ENCODE results near the gene NR6A1.

The NR6A1 gene

GRCh38 chr9:124537926-124538325 is 233.2 kb downstream of the NR6A1 start:
- DNase-seq (ENCODE audit: low read depth in 1 of 2, low spot score in 1 of 2): no peak

DNA sequence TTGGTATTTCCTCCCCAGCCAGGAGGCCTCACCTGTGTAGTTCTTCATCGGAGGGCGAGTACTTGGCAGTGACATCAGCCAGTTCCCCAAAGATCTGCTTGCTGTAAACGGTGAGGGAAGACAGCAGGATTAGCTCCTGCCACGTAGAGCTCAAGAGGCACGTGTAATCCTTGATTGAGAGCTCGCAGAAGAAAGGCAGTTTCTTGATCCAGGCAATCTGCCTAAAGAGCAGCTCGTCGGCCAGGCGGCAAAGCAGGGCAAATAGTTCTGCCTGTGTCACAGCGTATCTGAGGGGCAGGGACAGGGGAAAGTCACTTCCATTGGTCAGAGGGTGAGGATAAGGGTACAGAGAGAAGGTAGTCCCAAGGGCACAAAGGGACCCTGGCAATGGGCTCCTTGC is 235.3 kb downstream of the NR6A1 start:
- no peak for DNase-seq (ENCODE audit: low read depth in 1 of 2, low spot score in 1 of 2)

GRCh38 chr9:124532897-124533296 is 238.2 kb downstream of the NR6A1 start:
- DNase-seq (ENCODE audit: low read depth in 1 of 2, low spot score in 1 of 2): no peak

DNA sequence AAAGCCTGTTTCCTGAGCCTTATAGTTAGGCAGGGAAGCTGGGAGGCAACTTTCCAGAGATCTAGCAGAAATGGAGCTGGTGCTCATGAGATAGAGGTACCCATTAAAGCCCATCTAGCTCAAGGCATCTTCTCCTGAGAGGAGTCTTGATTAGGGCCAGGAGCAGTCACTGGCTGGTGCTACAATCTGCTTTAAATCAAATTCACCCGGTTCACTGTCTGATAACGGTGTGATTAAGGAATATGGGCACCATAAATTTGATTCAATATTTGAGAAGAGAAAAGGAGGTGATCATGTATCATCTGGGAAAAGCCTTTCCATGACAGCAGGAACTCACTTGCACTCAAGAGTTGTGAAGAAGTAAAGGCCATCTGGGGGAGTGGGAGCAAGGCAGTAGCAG is 240.0 kb downstream of the NR6A1 start:
- DNase-seq (ENCODE audit: low read depth in 1 of 2, low spot score in 1 of 2): no peak

DNA sequence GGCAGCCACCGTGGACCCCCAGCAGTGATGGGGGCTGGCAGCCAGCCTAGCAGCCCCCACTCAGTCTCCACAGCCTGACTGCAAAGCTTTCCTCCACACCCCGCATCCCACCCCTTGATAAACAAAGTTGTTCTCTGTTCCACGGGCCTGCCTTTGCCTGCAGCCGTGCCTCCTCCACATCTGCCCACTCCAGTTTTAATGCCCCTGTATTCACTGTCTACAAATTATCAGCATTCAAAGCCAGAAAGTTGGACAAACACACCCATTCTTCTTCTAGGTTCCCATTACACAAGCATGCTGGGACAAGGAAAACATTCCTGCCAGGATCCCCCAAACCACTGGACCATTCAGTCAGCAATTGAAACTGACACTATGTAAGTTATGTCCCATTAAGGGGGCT is 240.9 kb downstream of the NR6A1 start:
- no peak for DNase-seq (ENCODE audit: low read depth in 1 of 2, low spot score in 1 of 2)

- DNase-seq (ENCODE audit: low read depth in 1 of 2, low spot score in 1 of 2): no peak
Measured at GRCh38 chr9:124527781-124528180, 243.3 kb downstream of the NR6A1 start.

DNA sequence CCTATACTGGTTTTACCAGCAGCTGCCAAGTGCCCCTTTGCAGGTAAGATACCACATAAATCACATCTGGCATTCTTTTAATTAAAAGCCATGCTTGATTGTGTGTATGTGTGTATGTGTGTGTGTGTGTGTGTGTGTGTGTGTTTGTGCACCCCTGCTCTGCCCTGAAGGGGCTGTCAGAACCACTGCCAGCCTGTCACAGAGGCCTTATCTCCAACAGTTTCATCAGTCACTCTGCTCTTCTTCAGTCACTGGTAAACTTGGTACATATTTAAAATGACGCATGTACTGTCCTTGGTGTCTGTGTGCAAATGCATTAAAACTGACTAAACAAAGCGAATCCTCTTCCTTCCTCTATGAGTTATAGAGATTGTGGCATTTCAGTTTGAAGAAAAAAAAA is 244.9 kb downstream of the NR6A1 start:
- DNase-seq (ENCODE audit: low read depth in 1 of 2, low spot score in 1 of 2): no peak

DNA sequence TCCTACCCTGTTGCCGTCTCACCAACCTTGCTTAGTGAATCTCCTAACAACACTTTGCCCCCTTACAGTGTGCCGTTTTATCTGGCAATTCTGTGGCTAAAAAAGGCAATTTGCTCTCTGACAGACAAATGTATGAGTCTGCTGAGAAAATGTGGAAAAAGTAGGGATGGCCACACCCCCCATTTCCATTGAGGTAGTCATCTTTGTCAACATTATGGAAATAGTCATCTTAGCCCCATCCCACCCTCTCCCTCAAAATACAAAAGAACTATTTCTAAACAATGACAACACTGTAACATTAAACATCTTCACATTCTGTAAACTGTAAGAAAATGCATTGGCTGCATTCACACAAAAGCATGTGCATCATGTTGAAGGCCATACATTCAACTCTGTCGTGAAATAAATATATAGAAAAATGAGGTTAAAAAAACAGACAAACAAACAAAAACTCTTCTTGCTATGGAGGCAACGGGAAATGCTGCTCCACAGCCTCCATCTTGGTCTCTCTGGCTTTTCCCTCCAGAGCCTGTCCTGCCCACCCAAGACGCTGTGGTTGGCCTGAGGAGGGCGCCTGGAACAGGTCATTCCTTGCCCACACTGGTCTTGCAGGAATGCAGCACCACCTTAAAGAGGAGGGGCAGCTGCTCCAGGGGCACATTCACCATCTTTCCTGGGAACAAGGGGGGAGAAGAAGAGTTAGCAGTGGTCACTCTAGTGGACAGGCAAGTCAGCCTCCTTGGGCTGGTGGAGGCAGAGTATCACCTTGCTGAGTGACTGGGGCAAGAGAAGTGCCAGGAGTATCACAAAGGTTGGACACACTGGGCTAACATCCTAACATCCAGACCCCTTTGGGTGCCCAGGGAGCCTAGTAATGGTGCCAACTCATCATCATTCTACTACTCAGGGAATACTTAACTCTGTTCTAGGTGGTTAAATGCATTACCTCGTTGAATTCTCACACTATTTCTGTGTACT is 248.7 kb downstream of the NR6A1 start:
- no peak for DNase-seq (ENCODE audit: low read depth in 1 of 2, low spot score in 1 of 2)

GRCh38 chr9:124521142-124521541 is 250.0 kb downstream of the NR6A1 start:
- DNase-seq (ENCODE audit: low read depth in 1 of 2, low spot score in 1 of 2): no peak

- DNase-seq (ENCODE audit: low read depth in 1 of 2, low spot score in 1 of 2): no peak
Measured at GRCh38 chr9:124520206-124520596, 250.9 kb downstream of the NR6A1 start.

DNA sequence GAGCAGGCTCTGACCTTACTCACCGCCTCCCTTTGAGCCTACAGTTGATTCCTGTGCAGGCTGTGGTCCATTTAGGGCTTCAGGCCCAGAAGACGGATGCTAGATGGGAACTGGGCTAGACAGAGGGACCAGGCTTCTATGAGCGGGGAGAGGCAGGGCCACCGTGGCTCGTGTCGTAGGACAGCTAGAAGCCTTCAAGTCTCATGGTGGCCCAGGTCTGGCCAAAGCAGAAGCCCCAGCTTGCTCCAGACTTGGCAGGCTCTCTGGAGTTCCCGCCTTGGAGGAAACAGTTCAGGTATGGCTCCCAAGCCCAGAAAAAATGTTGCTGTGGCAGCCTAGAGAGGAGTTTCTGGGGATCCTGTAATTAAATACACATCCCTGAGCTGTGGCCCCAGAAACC is 253.0 kb downstream of the NR6A1 start:
- no peak for DNase-seq (ENCODE audit: low read depth in 1 of 2, low spot score in 1 of 2)

DNA sequence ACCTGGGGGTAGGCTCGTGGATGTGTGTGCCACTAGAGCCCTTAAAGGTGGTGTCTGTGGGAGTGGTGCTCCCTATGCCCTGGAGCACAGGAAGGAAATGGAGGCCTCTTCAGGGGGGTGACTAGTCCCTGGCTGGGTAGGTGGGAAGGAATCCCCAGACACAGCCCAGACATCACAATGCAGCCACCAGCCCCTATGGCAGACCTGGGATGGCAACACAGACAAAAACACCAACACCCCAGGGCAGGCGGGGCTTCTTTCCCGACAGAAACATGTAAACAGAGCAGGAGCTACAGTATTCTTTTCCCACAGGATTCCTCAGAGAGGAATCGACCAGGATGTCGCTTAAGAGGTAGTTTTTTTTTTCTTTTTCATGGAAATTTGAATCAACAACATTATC is 253.5 kb downstream of the NR6A1 start:
- no peak for DNase-seq (ENCODE audit: low read depth in 1 of 2, low spot score in 1 of 2)

DNA sequence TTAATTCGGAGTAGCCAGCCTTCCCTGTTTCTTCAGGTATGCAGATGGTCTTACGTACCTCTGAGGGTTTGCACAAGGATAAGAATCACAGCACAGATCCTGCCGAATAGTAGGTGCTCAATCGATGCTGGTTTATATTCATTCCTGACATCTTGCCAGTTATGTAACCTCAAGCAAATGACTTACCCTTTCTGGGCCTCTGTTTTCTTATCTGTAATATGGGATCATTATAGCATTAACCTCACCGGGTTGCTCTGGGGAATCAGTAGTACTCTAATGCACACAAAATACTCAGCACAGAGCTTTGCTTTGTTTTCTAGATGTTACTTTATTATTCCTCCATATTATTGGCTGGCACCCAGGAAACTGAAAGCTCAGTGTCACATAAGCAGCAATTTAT is 256.2 kb downstream of the NR6A1 start:
- no peak for DNase-seq (ENCODE audit: low read depth in 1 of 2, low spot score in 1 of 2)

- no peak for DNase-seq (ENCODE audit: low read depth in 1 of 2, low spot score in 1 of 2)
Measured at GRCh38 chr9:124514125-124514524, 257.0 kb downstream of the NR6A1 start.

DNA sequence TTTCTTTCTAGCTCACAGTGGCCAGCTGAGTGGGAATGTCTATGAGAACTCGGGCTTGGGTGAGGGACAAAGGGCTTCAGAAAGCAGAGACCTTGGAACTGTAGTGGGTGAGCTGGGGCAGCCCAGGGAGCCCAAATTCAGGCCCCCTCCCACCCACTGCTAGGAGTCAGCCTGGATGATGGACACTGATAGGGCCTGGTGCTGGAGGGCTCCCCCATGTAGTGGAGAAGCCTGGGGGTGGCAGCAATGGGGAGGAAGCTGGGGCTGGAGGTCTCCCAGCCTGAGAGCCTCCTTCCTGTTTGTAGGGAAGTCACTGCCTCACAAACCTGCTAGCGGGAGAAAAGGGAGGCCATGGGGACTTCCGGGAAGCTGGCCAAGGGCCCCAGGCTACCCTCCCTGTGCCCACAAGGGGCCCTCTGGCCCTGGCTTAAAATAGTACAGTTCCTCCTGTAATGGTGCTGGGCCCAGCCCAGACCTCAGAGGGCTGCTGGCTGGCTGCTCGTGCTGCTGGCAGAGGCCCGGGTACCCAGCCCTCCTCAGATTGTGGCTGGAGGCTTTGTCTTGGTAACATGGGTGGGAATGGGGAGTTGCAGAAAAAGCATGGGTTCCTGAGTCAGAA is 257.6 kb downstream of the NR6A1 start:
- no peak for DNase-seq (ENCODE audit: low read depth in 1 of 2, low spot score in 1 of 2)

DNA sequence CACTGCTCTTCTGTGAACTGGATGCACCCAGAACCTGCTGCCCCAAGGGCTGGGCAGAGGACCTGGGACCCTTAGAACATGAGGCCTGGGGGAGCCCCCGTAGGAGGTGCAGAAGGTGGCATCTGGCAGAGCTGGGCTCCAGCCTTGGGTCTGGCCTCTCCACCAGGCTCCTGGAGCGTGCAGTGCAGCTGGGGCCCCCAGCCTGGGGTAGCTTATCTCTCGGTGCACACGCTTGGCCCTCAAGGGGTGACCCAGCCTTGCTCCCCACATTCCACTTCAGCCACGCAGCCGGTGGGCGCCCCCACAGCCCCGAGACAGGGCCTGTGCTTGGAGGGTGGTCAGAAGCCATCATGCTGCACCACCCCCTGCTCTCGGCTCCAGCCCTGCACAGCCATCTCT is 258.3 kb downstream of the NR6A1 start:
- no peak for DNase-seq (ENCODE audit: low read depth in 1 of 2, low spot score in 1 of 2)

DNA sequence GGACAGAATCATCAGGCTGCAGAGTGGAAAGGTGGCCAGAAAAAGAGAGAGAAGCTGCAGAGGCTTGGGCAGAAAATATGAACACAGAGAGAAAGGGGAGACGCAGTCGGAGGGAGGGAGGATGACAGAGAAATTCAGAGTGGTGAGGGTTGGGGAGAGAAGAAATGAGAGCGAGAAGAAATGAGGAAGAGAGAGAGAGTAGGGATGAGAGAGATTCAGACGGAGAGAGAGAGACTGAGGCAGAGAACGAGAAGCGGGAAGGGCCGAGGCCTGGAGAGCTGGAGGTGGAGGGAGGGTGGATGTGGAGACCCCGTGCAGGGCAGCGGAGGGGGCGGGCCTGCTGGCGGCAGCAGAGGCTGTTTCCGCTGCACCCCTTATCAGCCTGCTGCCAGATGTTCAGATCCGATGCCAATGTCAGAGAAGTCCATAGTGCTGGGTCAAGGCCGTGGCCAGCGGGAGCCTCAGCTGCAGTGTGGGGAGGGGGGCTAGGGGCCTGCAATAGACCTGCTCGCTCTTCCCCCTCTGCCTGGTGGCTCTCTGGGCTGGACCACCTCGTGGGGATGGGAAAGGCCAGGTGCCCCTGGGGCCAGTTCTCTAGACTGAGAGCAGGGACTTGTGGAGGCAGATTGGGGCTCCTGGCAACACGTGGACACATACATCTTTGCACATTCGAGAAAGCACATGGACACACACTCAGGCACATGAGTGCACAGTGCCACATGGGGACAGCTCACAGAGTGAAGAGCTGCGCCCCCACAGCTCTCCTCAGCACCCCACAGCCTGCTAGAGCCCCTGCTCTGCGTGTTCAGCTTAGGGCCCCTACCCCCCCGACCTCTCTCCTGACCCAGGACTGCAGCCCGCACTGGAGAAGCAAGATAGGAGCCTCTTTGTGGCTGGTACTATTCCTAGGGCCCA is 259.0 kb downstream of the NR6A1 start:
- no peak for DNase-seq (ENCODE audit: low read depth in 1 of 2, low spot score in 1 of 2)

DNA sequence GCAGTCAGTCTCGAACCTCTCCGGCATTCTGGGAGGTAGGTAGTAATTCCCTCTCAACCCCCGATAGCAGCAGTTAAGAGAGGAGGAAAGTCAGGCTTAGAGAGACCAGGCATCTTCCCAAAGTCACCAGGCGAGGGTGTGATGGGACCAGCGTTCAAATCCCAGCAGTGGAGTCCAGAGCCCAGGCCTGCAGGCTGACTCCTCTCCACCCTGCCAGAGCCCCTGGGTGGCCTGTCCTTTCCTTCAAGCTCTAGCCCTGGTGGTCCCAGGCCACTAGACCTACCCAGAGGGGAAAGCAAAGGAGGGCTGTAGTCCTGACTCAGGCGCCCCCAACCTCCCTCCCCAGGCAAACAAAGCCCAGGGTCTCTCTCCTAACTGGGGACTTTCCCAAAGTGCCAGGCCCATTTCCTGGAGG is 259.7 kb downstream of the NR6A1 start:
- DNase-seq (ENCODE audit: low read depth in 1 of 2, low spot score in 1 of 2): no peak

- DNase-seq (ENCODE audit: low read depth in 1 of 2, low spot score in 1 of 2): no peak
Measured at GRCh38 chr9:124510650-124511425, 260.3 kb downstream of the NR6A1 start.

DNA sequence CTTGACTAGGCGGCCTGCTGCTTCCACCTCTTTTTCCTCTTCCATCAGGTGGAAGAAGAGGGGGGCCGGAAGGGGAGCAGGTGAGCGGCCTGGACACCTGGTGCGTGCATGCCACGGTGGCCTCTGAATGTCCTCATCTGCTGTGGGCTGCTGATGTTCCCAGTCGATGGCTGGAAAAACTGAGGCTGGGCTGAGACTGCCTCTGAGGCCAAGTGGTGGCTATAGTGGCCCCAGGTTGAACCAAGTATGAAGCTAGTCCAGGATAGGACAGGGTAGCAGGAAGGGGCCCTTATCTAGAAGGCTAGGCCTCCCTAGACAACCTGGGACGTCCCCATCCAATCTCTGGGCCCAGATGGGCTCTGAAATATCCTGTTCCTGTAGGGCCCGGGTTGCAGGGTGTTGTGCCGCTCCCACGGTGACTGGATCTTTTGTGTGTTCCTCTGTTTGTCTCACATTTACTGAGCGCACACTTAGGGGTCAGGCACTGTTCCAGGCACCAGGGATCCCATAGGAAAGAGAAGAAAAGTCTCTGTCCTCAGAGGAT is 263.2 kb downstream of the NR6A1 start:
- no peak for DNase-seq (ENCODE audit: low read depth in 1 of 2, low spot score in 1 of 2)

All from stimulated activated CD4-positive, alpha-beta T cell treated with anti-CD3 and anti-CD28 coated beads, Interleukin-15, amount 100 ng/mL, for 1 hour (primary cell).